Astrocyte of the spinal cord (primary cell): ENCODE data around the gene ACTRT2.

ENCODE experiments used
- DNase-seq: peaks from one replicate; pipeline ENCODE4 v3.0.0; 2011; ENCODE audit warnings: low read depth, low spot score
- H3K4me3 ChIP-seq: 2 replicates; pipeline ENCODE4 v1.5.1; 2011; ENCODE audit warnings: low read depth, mild to moderate bottlenecking, low read length, moderate library complexity
- in situ Hi-C: cut with HindIII; loops from 2 replicates; pipeline ENCODE4 v1.10.0; 2017; ENCODE audit warnings: low sequenced_read_pairs
- TF ChIP-seq, protein P1 (sequence below): IDR thresholded peaks from 2 replicates; pipeline ENCODE4 v1.5.1; 2012; ENCODE audit warnings: low read depth, mild to moderate bottlenecking, low read length, inconsistent platforms

The ACTRT2 gene

DNA sequence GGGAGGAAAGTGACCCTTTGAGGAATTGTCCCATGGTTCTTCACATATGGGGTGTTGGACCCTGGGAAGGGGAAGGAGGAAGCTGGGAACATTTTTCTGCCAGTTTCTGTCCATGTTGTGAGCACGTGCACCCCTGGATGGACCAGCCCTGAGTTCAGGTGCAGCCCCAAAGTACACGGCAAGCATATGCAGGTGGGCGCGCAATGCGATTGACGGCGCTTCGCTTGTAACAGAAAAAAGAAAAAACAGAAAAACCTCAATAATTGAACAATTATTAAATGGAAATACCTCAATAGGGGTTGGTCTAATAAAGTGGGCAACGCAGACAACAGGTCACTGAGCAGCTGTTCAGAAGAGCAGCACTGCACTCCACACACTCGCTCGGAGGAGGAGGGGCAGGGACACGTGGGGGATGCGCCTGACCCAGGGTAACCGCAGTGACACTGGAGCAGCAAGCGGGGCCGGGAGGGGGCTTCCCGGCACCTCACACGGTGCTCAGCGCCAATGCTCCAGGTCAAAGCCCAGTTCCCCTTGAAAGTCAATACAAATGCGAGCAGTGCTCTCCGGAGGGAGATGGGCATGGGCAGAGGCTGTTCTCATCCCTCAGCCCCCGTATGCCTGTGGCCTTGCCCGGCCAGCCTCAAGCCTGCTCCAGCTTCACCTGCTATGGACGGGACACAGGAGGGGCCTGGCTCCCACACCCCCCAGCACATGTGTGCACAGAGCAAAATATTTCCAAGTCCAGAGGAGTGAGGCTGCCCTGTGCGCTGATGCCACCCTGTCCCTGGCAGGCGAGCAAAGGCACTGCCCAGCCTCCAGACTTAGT is 6.6 kb upstream of the ACTRT2 start:
- no peak for DNase-seq
- H3K4me3 ChIP-seq = no peak overlapping the region
- TF ChIP-seq, protein P1, sequence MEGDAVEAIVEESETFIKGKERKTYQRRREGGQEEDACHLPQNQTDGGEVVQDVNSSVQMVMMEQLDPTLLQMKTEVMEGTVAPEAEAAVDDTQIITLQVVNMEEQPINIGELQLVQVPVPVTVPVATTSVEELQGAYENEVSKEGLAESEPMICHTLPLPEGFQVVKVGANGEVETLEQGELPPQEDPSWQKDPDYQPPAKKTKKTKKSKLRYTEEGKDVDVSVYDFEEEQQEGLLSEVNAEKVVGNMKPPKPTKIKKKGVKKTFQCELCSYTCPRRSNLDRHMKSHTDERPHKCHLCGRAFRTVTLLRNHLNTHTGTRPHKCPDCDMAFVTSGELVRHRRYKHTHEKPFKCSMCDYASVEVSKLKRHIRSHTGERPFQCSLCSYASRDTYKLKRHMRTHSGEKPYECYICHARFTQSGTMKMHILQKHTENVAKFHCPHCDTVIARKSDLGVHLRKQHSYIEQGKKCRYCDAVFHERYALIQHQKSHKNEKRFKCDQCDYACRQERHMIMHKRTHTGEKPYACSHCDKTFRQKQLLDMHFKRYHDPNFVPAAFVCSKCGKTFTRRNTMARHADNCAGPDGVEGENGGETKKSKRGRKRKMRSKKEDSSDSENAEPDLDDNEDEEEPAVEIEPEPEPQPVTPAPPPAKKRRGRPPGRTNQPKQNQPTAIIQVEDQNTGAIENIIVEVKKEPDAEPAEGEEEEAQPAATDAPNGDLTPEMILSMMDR = no peak
- in situ Hi-C loops = no loop called here

DNA sequence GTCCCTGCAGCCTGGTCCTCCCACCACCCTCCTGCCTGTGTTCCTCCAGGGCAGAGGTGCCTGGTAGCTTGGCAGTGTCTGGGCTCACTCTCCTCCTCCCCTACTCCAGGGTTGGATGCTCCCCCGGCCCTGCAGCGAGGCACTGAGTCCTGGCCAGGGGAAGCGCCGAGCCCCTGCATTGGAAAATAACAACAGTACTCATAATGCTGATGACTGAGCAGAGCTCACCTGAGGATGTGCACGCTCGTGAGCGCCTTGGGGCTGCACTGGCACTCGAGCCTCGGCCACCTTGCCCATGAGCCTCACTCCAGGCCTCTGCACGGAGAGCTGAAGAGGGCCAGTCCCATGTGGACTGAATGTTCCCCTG is 6.0 kb upstream of the ACTRT2 start:
- TF ChIP-seq, protein P1 = no peak
- H3K4me3 ChIP-seq = no peak overlapping the region
- in situ Hi-C loops = no loop called here
- no peak for DNase-seq

DNA sequence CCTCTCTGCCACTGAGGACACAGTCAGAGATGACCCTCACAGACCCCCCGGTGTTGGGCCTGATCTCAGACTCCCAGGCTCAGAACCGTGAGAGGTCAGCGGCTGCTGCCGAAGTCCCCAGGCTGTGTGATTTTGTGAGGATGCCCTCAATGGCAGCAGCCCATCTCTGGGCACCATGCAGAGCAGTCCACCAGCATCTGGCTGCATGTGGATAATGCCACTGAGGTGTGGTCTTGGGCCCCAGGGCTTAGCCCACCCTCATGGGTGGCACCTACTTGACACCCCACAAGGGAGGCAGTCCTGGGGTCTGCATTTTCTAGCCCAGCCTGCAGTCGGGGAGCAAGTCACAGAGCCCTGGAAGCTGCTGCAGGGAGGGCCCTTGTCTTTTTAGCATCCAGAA is 5.5 kb upstream of the ACTRT2 start:
- no peak for DNase-seq
- TF ChIP-seq, protein P1 = no peak
- in situ Hi-C loops = no loop called here

DNA sequence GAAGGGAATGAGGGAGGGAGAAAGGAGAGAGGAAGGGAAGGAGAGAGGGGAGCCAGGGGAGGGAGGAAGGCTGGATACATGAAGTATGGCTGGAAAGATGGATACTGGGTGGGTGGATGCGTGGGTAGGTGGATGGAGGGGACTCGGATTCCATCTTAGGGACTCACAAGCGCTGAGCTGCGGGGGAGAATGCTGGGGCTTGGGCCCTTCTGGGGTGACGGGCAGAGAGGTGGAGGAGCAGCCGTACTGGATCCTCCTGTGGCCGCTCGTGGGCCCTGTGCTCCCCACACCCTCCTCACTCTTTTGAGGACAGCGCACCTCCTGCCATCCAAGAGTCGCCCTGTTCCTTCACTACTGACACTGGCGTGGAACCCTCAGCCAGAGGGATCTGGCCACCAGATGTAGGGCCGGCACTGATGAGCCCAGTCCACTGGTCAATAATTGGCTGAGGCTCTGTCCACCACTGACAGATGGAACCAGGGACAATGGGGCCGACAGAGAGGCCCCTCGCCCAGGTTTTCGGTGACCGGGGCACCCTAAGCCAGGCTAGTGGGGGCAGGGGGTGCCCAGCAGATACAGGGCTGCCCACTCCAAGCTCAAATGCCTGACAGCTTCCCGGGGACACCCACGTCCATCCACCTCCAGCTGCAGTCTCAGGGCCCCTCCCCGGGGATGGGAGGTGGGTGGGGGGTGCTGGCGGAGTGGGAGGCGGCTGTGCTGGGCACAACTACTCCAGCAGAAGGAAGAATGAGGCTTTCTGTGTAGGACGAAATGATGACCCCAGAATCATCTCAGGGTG is 4.4 kb upstream of the ACTRT2 start:
- in situ Hi-C loops = no loop called here
- no peak for DNase-seq

More for the DNA sequence above, 5.5 kb upstream of the ACTRT2 start:
- no peak overlapping the region for H3K4me3 ChIP-seq

DNA sequence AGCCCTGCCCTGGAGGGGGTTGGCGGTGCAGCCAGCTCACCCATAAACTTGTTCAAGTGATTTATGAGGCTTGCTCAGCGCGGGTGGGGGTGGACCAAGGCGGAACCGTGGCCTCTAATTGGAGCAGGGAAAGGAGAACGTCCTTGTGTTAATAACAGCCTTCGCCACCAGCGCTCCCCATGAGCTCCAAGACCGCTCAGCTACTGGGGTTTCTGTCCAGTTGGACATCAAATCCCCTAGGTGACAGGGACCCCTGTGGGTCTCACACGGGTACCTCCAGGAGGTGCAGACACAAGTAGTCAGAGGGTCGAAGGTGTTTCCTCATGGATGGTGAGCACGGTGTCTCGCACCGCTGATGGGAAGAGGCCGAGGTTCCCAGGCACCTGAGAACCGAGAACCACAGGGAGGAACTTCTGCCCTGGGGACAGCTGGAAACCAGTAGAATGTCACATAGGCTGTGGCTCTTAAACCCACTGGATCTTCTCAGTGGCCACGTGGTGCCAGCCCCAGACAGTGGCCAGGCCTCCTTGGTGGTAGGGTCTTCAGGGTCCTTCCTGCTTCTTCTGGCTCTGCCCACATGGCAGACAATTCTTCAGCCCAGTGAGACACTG is 3.7 kb upstream of the ACTRT2 start:
- DNase-seq = no peak
- no peak overlapping the region for H3K4me3 ChIP-seq
- in situ Hi-C loops = no loop called here
- TF ChIP-seq, protein P1 = no peak

More for the DNA sequence above, 4.4 kb upstream of the ACTRT2 start:
- no peak overlapping the region for H3K4me3 ChIP-seq
- TF ChIP-seq, protein P1 = no peak

DNA sequence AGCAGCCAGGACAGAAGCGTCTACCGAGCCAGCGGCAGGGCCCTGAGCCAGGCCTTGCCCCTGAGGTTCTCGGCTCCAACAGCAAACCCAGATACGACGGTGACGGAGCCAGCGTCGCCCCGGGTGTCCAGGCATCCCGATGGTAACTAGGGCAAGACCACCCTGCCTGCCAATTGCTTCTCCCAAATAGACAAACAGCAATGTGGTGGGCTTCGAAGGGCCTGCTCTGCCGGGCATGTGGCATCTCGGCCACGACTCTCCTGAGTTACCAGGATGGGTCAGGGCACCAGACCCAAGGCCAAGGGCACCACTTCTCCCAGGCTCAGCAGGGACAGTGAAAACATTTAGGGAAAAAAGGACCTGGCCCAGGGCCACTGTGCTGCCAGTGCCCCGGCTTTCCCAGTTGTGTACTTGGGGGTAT is 3.2 kb upstream of the ACTRT2 start:
- in situ Hi-C loops = no loop called here
- H3K4me3 ChIP-seq = no peak overlapping the region
- DNase-seq = no peak
- TF ChIP-seq, protein P1 = no peak
